Colonic mucosa (tissue), 4 donors: ENCODE results near the gene EFCAB11. TPM values are rescaled to one million over a fixed set of nuclear protein-coding genes. Genes with fewer than 3 reads are reported as not detected.

Experiments
- DNase-seq: peaks from one replicate; pipeline ENCODE4 v3.0.0-alpha.2; 2020
- H3K27ac ChIP-seq: fragments of 200-600 bp; one replicate; pipeline ENCODE4 v1.8.0; 2021
- H3K27me3 ChIP-seq: fragments of 200-600 bp; one replicate; pipeline ENCODE4 v1.8.0; 2021
- H3K36me3 ChIP-seq: fragments of 200-600 bp; one replicate; pipeline ENCODE4 v1.8.0; 2021
- H3K4me1 ChIP-seq: fragments of 200-600 bp; one replicate; pipeline ENCODE4 v1.8.0; 2021; ENCODE audit warnings: mild to moderate bottlenecking
- H3K4me3 ChIP-seq: fragments of 200-600 bp; one replicate; pipeline ENCODE4 v1.8.0; 2021
- H3K9ac ChIP-seq, 2 donors: one replicate each; pipeline ENCODE4 v1.7.0; 2013; ENCODE audit warnings: control low read depth in 2 of 2, low read depth in 2 of 2, low read length in 2 of 2
- H3K9me3 ChIP-seq: fragments of 200-600 bp; one replicate; pipeline ENCODE4 v1.8.0; 2021
- intact Hi-C: fragments of 100-400 bp; cut with DNase I; formaldehyde crosslinking; loops from one replicate; pipeline ENCODE4 v1.14.1; 2022
- total RNA-seq, 2 donors: library from RNA; stranded (reverse); fragmentation: NEBNext Ultra II Directional in 1 of 2; extraction: Animal tissue kit (Norgen Biotek cat#: 25700) in 1 of 2; gene quantifications; one replicate each; pipeline ENCODE4 v1.2.1, GENCODE V29; 2021
- TF ChIP-seq, protein P1 (sequence below): fragments of 200-600 bp; IDR thresholded peaks from one replicate; pipeline ENCODE4 v1.8.0; 2022; ENCODE audit warnings: antibody characterized with exemption, mild to moderate bottlenecking
- donor health status: healthy.
- donor health status: DM: no; HTN: no; CAD: no.
- donor health status: DM: no; HTN: no; CAD: no.

EFCAB11 gene
- total RNA-seq, 2 donors from 2014 or later: 12.1 to 14.1 TPM

DNA sequence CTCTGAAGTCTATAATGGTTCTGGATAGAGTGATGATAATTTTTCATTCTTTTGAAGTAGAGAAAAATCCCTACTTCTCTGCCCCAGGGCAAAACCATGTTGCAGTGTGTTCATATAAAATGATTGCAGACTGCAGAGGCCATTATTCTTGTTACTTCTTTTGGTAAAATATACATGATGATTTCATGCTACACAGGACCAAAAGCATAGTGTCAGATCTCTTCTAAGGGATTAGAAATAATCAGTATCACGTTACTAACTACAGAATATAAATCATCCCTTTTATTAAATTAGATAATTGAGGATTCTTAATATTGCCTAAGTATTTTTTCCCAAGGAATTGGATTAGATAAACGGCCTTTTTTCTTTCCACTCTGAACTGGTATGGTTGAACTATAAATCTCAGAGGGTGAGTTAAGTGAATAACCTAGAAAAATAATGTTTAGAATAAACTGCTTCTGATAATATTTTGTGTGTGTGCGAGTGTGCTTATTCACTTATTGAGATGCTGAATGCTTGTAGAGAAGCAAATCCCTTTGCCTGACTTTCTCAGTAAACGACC, 156.2 kb downstream of the EFCAB11 start:
- DNase-seq: no peak
- TF ChIP-seq, protein P1, sequence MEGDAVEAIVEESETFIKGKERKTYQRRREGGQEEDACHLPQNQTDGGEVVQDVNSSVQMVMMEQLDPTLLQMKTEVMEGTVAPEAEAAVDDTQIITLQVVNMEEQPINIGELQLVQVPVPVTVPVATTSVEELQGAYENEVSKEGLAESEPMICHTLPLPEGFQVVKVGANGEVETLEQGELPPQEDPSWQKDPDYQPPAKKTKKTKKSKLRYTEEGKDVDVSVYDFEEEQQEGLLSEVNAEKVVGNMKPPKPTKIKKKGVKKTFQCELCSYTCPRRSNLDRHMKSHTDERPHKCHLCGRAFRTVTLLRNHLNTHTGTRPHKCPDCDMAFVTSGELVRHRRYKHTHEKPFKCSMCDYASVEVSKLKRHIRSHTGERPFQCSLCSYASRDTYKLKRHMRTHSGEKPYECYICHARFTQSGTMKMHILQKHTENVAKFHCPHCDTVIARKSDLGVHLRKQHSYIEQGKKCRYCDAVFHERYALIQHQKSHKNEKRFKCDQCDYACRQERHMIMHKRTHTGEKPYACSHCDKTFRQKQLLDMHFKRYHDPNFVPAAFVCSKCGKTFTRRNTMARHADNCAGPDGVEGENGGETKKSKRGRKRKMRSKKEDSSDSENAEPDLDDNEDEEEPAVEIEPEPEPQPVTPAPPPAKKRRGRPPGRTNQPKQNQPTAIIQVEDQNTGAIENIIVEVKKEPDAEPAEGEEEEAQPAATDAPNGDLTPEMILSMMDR: no peak

DNA sequence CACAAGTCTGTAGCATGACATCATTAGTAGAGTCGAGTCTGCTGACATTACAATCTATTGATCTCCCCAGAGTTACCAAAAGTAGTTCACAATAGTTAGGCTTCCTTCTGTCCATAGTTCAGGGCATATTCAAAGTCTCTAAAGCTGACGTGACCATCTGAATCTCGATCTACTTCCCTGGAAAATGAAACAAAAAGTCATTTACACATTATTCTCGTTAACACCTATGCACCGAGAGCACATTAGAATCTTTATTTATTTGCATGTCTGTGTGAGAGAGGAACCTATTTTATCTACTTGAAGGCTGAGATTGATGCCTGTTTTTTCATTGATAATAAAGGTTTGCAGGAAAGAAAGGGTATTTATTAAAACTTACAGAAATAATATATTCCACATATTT, 157.4 kb downstream of the EFCAB11 start:
- TF ChIP-seq, protein P1: no peak
- intact Hi-C loops: no loop called here
- H3K27me3 ChIP-seq: no peaks in the 10 kb centered on the region
- DNase-seq: no peak
- H3K9me3 ChIP-seq: no peaks in the 10 kb centered on the region
- no peak overlapping the region for H3K4me3 ChIP-seq
- no peak overlapping the region for H3K9ac ChIP-seq
- no peaks in the 10 kb centered on the region for H3K36me3 ChIP-seq
- H3K4me1 ChIP-seq: no peaks in the 10 kb centered on the region
- no peak overlapping the region for H3K27ac ChIP-seq

More for the DNA sequence above, 156.2 kb downstream of the EFCAB11 start:
- Histone ChIP-seq H3K4me3 (no peak overlapping the region), H3K36me3 (no peaks in the 10 kb centered on the region), H3K9ac (no peak overlapping the region), H3K9me3 (no peaks in the 10 kb centered on the region), H3K27ac (no peak overlapping the region), H3K27me3 (no peaks in the 10 kb centered on the region), H3K4me1 (no peaks in the 10 kb centered on the region)
- intact Hi-C loops: no loop called here

DNA sequence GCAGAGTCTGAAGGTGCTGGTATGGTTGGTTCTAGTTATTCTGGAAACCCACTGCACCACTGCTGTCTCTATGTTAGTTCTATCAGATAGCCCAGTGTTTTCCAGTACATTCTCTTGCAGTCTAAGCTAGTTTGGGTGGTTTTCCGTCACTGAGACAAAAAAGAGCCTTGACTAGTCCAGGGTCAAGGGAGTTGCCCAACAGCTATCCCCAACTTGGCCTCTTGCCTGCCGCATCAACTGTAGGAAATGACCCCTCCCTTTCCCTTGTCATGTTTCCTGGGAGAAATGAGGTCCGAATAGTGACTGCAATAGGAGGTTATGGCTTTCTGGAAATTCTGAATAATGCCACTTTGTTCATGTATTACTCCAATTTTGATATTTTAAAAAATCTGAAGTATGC, 160.4 kb downstream of the EFCAB11 start:
- Histone ChIP-seq H3K36me3 (no peaks in the 10 kb centered on the region), H3K4me1 (no peaks in the 10 kb centered on the region), H3K27ac (no peak overlapping the region), H3K4me3 (no peak overlapping the region), H3K27me3 (no peaks in the 10 kb centered on the region), H3K9ac (no peak overlapping the region), H3K9me3 (no peaks in the 10 kb centered on the region)
- TF ChIP-seq, protein P1: no peak
- intact Hi-C loops: no loop called here
- peak; percentile 33 for DNase-seq

DNA sequence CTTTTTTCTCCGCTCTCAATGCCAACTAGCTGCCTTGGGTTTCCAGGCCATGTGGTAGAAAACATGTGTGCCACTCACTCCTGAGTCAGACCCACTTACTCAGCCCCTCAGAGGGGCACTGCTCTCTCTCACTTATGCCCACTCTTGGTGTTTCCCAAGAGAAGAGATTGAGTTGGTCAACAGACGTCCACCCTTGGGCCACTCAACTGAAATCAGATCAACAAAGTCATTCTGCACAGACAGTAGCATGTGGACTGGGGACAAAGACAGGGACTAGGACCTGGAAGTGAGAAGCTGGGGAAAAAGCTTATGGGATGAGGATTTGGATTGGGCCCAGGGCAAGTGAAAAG, 161.2 kb downstream of the EFCAB11 start:
- intact Hi-C loops: no loop called here
- H3K9ac ChIP-seq: no peak overlapping the region
- no peak for DNase-seq
- no peaks in the 10 kb centered on the region for H3K36me3 ChIP-seq
- no peaks in the 10 kb centered on the region for H3K9me3 ChIP-seq
- TF ChIP-seq, protein P1: no peak
- no peak overlapping the region for H3K27ac ChIP-seq
- H3K4me1 ChIP-seq: no peaks in the 10 kb centered on the region
- no peak overlapping the region for H3K4me3 ChIP-seq
- no peaks in the 10 kb centered on the region for H3K27me3 ChIP-seq

DNA sequence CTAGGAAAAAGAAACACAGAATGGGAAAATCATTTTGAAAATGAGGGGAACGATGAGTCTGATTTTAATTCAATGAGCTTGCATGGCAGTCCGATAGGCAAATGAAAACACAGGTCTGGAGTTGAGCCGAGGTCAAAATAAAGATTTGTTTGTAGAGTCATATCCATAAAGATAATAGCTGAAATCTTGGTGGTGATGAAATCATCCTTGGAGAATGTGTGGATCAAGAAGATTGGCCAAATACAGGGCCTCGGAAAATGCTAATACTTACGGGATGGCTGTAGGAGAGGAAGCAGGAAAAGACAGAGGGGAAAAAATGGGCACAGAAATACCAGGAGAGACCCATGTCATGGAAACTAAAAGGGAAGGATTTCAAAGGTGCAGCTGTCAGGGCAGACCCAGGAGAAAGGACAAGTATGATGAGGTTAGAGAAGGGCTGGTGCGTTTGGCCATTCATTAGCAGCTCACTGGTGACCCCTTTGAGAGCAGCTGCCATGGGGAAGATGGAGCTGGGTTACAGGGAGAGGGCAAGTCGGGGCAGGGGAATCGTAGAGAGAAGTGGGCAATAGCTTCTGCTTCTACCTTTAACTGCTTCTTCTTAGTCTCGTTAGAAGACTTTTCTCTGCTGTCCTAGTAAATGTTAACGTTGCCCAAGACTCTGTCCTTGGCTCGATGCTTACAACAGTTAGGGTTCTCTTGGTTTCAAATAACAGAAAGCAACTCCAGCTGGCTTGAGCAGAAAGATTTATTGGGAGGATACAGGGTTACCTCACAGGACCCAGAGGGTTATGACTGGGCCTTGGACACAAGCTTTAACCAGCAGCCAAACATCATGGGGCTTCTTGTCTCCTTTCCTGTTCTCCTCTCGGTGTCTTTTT, 161.8 kb downstream of the EFCAB11 start:
- no peaks in the 10 kb centered on the region for H3K36me3 ChIP-seq
- no peaks in the 10 kb centered on the region for H3K27me3 ChIP-seq
- DNase-seq: no peak
- no peaks in the 10 kb centered on the region for H3K9me3 ChIP-seq
- TF ChIP-seq, protein P1: no peak
- intact Hi-C loops: no loop called here
- H3K27ac ChIP-seq: no peak overlapping the region
- H3K4me3 ChIP-seq: no peak overlapping the region
- H3K4me1 ChIP-seq: no peaks in the 10 kb centered on the region
- no peak overlapping the region for H3K9ac ChIP-seq
